Measurements from ENCODE around the gene CCSER1.
"Not testable (repeated sequence)": the region's sequence is repeated elsewhere in the genome, so short reads cannot be mapped to it uniquely, and the experiment has no call there.

CCSER1 gene

GRCh38 chr4:91592125-91592524 lies 1464.9 kb downstream of the CCSER1 start:
- no peak for DNase-seq (ENCODE audit: low spot score)

- no peak for DNase-seq (ENCODE audit: low spot score)
Measured at GRCh38 chr4:91596718-91597117, 1469.5 kb downstream of the CCSER1 start.

- DNase-seq (ENCODE audit: low spot score) = no peak
Measured at GRCh38 chr4:91598696-91599095, 1471.5 kb downstream of the CCSER1 start.

GRCh38 chr4:91600301-91600700 lies 1473.1 kb downstream of the CCSER1 start:
- DNase-seq (ENCODE audit: low spot score) = no peak

GRCh38 chr4:91601401-91601800 lies 1474.2 kb downstream of the CCSER1 start:
- no peak for DNase-seq (ENCODE audit: low spot score)

GRCh38 chr4:91611782-91612181 lies 1484.6 kb downstream of the CCSER1 start:
- no peak for DNase-seq (ENCODE audit: low spot score)

- no peak for DNase-seq (ENCODE audit: low spot score)
Measured at GRCh38 chr4:91620952-91621351, 1493.8 kb downstream of the CCSER1 start.

- no peak for DNase-seq (ENCODE audit: low spot score)
Measured at GRCh38 chr4:91621446-91621845, 1494.3 kb downstream of the CCSER1 start.

- no peak for DNase-seq (ENCODE audit: low spot score)
Measured at GRCh38 chr4:91622925-91623602, 1495.9 kb downstream of the CCSER1 start.

- not testable (repeated sequence) for DNase-seq (ENCODE audit: low spot score)
Measured at GRCh38 chr4:91623603-91623967, 1496.4 kb downstream of the CCSER1 start.

GRCh38 chr4:91630054-91630453 lies 1502.9 kb downstream of the CCSER1 start:
- no peak for DNase-seq (ENCODE audit: low spot score)

- DNase-seq (ENCODE audit: low spot score) = no peak
Measured at GRCh38 chr4:91630764-91631163, 1503.6 kb downstream of the CCSER1 start.

- DNase-seq (ENCODE audit: low spot score) = no peak
Measured at GRCh38 chr4:91631335-91631734, 1504.1 kb downstream of the CCSER1 start.

- DNase-seq (ENCODE audit: low spot score) = no peak
Measured at GRCh38 chr4:91636083-91636482, 1508.9 kb downstream of the CCSER1 start.
